AG10803 (cell line): ENCODE measurements around the gene LAMA2.

Source experiments
- DNase-seq: peaks from one replicate; pipeline ENCODE4 v3.0.0; 2010; ENCODE audit warnings: low read depth
- H3K4me3 ChIP-seq: 2 replicates; pipeline ENCODE4 v1.5.1; 2011; ENCODE audit warnings: mild to moderate bottlenecking, low read length, control low read depth
- TF ChIP-seq, protein P1 (sequence below): conservative IDR thresholded peaks from 2 replicates; pipeline ENCODE4 v1.5.1; 2011; ENCODE audit warnings: mild to moderate bottlenecking, low read length, control low read depth, inconsistent platforms

Gene LAMA2

DNA sequence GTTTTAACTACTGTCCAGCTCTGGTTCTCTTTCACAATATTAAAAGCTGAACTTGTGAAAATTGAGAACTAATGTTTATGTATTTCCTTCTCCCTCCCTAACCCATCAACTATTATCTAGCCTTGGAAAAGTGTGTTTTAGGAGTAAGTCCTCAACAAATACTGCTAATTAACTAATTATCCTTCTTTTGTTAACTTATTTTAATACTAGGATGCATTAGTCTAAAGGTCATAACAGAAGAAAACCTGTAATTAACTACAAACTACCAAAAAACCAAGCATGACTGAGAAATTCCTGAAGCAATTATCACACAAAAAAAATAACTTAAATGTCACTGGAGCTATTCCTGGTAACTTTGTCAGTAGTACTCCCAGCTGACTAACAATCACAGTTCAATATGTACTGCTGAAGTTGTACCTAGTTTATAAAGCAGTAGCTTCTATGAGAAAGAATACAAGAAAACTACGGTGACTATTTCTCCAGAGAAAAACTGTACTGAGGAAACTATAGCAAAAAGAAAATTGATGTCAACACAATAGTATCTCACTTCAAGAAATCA lies 301.9 kb downstream of the LAMA2 start:
- H3K4me3 ChIP-seq: no peak overlapping the region
- TF ChIP-seq, protein P1, sequence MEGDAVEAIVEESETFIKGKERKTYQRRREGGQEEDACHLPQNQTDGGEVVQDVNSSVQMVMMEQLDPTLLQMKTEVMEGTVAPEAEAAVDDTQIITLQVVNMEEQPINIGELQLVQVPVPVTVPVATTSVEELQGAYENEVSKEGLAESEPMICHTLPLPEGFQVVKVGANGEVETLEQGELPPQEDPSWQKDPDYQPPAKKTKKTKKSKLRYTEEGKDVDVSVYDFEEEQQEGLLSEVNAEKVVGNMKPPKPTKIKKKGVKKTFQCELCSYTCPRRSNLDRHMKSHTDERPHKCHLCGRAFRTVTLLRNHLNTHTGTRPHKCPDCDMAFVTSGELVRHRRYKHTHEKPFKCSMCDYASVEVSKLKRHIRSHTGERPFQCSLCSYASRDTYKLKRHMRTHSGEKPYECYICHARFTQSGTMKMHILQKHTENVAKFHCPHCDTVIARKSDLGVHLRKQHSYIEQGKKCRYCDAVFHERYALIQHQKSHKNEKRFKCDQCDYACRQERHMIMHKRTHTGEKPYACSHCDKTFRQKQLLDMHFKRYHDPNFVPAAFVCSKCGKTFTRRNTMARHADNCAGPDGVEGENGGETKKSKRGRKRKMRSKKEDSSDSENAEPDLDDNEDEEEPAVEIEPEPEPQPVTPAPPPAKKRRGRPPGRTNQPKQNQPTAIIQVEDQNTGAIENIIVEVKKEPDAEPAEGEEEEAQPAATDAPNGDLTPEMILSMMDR: no peak
- DNase-seq: peak; percentile 36

- DNase-seq: peak; percentile 89
- TF ChIP-seq, protein P1: no peak
- no peak overlapping the region for H3K4me3 ChIP-seq
These were observed 304.1 kb downstream of the LAMA2 start for GRCh38 chr6:129186988-129187387.

DNA sequence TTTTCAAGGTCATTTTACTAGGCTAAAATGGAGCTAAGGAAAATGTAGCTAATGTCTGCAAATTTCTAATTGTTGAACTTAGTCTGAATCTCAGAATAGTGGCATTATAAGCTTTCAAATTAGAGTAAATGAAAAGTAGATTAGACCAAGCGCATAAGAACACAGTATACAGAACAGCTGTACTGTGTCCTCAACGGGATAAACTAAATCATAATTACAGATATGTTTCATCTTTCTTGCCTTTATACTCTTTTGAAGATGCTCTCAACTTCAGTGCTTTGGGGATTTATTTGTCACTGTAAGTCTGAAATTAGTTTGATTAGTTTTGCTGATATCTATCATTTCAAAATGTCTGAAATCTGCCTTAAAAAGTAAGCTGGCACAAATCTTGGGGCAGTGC lies 305.4 kb downstream of the LAMA2 start:
- DNase-seq: no peak
- TF ChIP-seq, protein P1: no peak
- H3K4me3 ChIP-seq: no peak overlapping the region

GRCh38 chr6:129188795-129189194 lies 305.9 kb downstream of the LAMA2 start:
- TF ChIP-seq, protein P1: no peak
- no peak overlapping the region for H3K4me3 ChIP-seq
- DNase-seq: no peak

DNA sequence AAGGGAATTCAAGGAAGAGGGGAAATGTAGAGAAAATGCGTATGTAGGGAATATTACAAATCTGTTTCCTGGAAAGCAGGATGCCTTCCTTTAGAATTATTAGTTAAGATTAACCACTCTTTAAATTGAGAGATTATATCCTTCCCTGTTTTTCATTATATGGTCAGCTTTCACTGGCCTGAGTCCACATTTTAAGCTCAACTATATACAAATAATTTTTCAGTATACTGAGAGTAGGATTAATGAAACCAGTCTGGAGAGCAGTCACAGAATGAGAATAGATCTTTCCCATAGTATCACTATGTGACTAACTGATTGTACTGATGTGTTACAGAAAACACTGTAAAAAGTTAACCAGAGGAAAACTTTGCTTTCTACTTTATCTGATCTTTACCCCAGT lies 306.3 kb downstream of the LAMA2 start:
- DNase-seq: no peak
- TF ChIP-seq, protein P1: no peak
- H3K4me3 ChIP-seq: no peak overlapping the region

DNA sequence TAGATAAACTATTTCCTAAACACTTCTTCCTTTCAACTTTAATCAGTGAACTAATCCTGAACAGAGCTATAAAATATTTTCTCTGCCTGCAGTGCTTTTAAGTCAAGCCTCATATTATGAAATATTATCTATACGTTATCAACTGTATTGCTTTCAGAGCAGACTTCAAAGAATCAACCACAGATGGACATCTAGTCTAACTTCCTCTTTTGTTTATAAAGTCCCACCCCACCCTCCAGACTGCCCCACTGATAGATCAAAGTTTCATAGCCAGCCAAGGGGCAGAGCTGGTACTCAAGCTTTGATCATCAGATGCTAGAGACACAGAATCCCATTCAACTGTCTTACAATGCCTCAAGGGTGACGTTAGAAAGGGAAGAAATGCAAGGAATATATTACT lies 308.3 kb downstream of the LAMA2 start:
- H3K4me3 ChIP-seq: no peak overlapping the region
- TF ChIP-seq, protein P1: no peak
- no peak for DNase-seq

GRCh38 chr6:129192458-129192989 lies 309.6 kb downstream of the LAMA2 start:
- TF ChIP-seq, protein P1: no peak
- no peak overlapping the region for H3K4me3 ChIP-seq
- no peak for DNase-seq
